A549 (cell line): Measurements from ENCODE around the gene AEBP1. TPM values are rescaled to one million over a fixed set of nuclear protein-coding genes. Genes with fewer than 3 reads are reported as not detected.

ENCODE experiments used
- ATAC-seq, 2 experiments: fragments of 200-7000 bp in 1 of 2; fragments of >200 bp in 1 of 2; cut with Nextera tagmentation in 1 of 2; cut with Tn5 transposase in 1 of 2; 3 replicates each; pipeline versions ENCODE4 v1.8.0 to v1.9.1; 2018 to 2020; ENCODE audit warnings: mild to moderate bottlenecking in 1 of 2, moderate library complexity in 1 of 2
- CTCF ChIA-PET: fragments of 300-600 bp; sonication (Branson Sonifier 250); formaldehyde crosslinking; extraction: SDS; loops from one replicate; lab custom pipeline; 2021; ENCODE audit warnings: antibody characterized with exemption, inconsistent platforms; lab: Yijun Ruan, JAX
- POLR2A ChIA-PET: fragments of 350-600 bp; formaldehyde crosslinking; extraction: SDS; loops from one replicate; lab custom pipeline; 2021; ENCODE audit warnings: antibody characterized with exemption, inconsistent platforms; lab: Yijun Ruan, JAX
- DNase-seq, 2 experiments: peaks; one replicate each; pipeline versions ENCODE4 v3.0.0 to v3.0.0-alpha.2; 2011 to 2016; ENCODE audit warnings: low read depth in 1 of 2, low spot score in 1 of 2
- FAIRE-seq: peaks from 2 replicates; lab custom pipeline; 2011; peaks lifted over from hg19 to GRCh38; lab: Jason Lieb, UNC
- H3K27ac ChIP-seq, 2 experiments: fragments of >200 bp; sonication (Bioruptor Twin); formaldehyde crosslinking; 3 replicates each; pipeline ENCODE4 v1.5.1; 2016 to 2017
- H3K4me1 ChIP-seq: fragments of >200 bp; sonication (Bioruptor Twin); formaldehyde crosslinking; 3 replicates; pipeline ENCODE4 v1.6.1; 2016
- H3K4me2 ChIP-seq: fragments of >200 bp; sonication (Bioruptor Twin); formaldehyde crosslinking; 3 replicates; pipeline ENCODE4 v1.6.1; 2016
- H3K4me3 ChIP-seq: fragments of >200 bp; sonication (Bioruptor Twin); formaldehyde crosslinking; 3 replicates; pipeline ENCODE4 v1.5.1; 2016
- H3K9me3 ChIP-seq: fragments of >200 bp; sonication (Bioruptor Twin); formaldehyde crosslinking; 3 replicates; pipeline ENCODE4 v1.6.1; 2016
- EHF ChIP-seq: fragments of 250-450 bp; sonication (Bioruptor Pico); IDR thresholded peaks from 2 replicates; pipeline ENCODE4 v1.5.0; 2020; ENCODE audit warnings: mild to moderate bottlenecking
- ELK1 ChIP-seq: fragments of 150-350 bp; IDR thresholded peaks from 2 replicates; pipeline ENCODE4 v1.6.1; 2014; ENCODE audit warnings: low read depth, mild to moderate bottlenecking, low read length
- EP300 ChIP-seq, 2 experiments: fragments of >200 bp; sonication (Bioruptor Twin); formaldehyde crosslinking; IDR thresholded peaks; 2 replicates in 1 of 2; 3 replicates in 1 of 2; pipeline ENCODE4 v1.6.1; 2016 to 2017
- FOSB ChIP-seq: fragments of 250-450 bp; sonication (Bioruptor Pico); IDR thresholded peaks from 2 replicates; pipeline ENCODE4 v1.5.0; 2020; ENCODE audit warnings: mild to moderate bottlenecking, moderate library complexity
- HOXA7 ChIP-seq: fragments of 250-450 bp; sonication (Bioruptor Pico); IDR thresholded peaks from 2 replicates; pipeline ENCODE4 v1.5.0; 2020; ENCODE audit warnings: mild to moderate bottlenecking, moderate library complexity
- JUN ChIP-seq, 2 experiments: fragments of >200 bp; sonication (Bioruptor Twin); formaldehyde crosslinking; IDR thresholded peaks; 2 replicates in 1 of 2; 3 replicates in 1 of 2; pipeline ENCODE4 v1.6.1; 2016 to 2017
- KDM1A ChIP-seq: fragments of 200-600 bp; sonication (generic); IDR thresholded peaks from 2 replicates; pipeline ENCODE4 v1.6.1; 2016; ENCODE audit warnings: low read depth, mild to moderate bottlenecking
- NPAS2 ChIP-seq: fragments of 250-450 bp; sonication (Bioruptor Pico); IDR thresholded peaks from 2 replicates; pipeline ENCODE4 v1.8.0; 2022; ENCODE audit warnings: mild to moderate bottlenecking, moderate library complexity, borderline replicate concordance
- PHF8 ChIP-seq: fragments of 200-600 bp; sonication (generic); IDR thresholded peaks from 2 replicates; pipeline ENCODE4 v1.6.1; 2016; ENCODE audit warnings: low read depth, mild to moderate bottlenecking, antibody characterized with exemption, moderate library complexity, borderline replicate concordance
- RCOR1 ChIP-seq: fragments of 150-350 bp; IDR thresholded peaks from 2 replicates; pipeline ENCODE4 v1.6.1; 2014; ENCODE audit warnings: antibody characterized with exemption, low read length, low read depth
- REST ChIP-seq: fragments of 200-600 bp; sonication (generic); IDR thresholded peaks from 2 replicates; pipeline ENCODE4 v1.6.1; 2016; ENCODE audit warnings: antibody characterized with exemption, mild to moderate bottlenecking, moderate library complexity
- RFX5 ChIP-seq: fragments of 450-650 bp; IDR thresholded peaks from 2 replicates; pipeline ENCODE4 v1.7.1; 2014; ENCODE audit warnings: antibody characterized with exemption, mild to moderate bottlenecking, moderate library complexity
- RNF2 ChIP-seq: fragments of 200-600 bp; sonication (generic); IDR thresholded peaks from 2 replicates; pipeline ENCODE4 v1.6.1; 2016; ENCODE audit warnings: low read depth, mild to moderate bottlenecking, antibody characterized with exemption, moderate library complexity, borderline replicate concordance
- SREBF2 ChIP-seq: fragments of 450-650 bp; IDR thresholded peaks from 2 replicates; pipeline ENCODE4 v1.6.1; 2014; ENCODE audit warnings: mild to moderate bottlenecking, moderate library complexity
- TFCP2L1 ChIP-seq: fragments of 250-450 bp; sonication (Bioruptor Pico); IDR thresholded peaks from 2 replicates; pipeline ENCODE4 v1.5.0; 2021; ENCODE audit warnings: mild to moderate bottlenecking
- USF2 ChIP-seq: fragments of 450-650 bp; IDR thresholded peaks from 2 replicates; pipeline ENCODE4 v1.6.1; 2014; ENCODE audit warnings: antibody characterized with exemption
- ZSCAN20 ChIP-seq: fragments of 250-450 bp; sonication (Bioruptor Pico); IDR thresholded peaks from 2 replicates; pipeline ENCODE4 v1.8.0; 2022; ENCODE audit warnings: mild to moderate bottlenecking, moderate library complexity
- WGBS: methylation state at CpG from one replicate; pipeline ENCODE4 v1.1.6; 2017; ENCODE audit errors: missing lambda C conversion rate; 5-methylcytosine and 5-hydroxymethylcytosine counted together
- polyA plus RNA-seq, 4 experiments: library from polyadenylated mRNA; depleted of rRNA in 3 of 4; stranded (reverse); fragments of >200 nt; fragmentation: RNase III in 1 of 4; extraction: RNeasy Plus Mini Kit Qiagen cat#74134 plus additional on column Dnase treatment in 1 of 4; gene quantifications; 2 replicates in 3 of 4; 3 replicates in 1 of 4; pipeline ENCODE4 v1.2.3, GENCODE V29; 2011 to 2017

The AEBP1 gene
- polyA plus RNA-seq, 2 of the 4 experiments (the other 2 are of a cell fraction): not detected

GRCh38 chr7:44060091-44060947 is 43.8 kb upstream of the AEBP1 start:
- TF ChIP-seq TFCP2L1 (no peak), HOXA7 (CRISPR knock-in tag) (no peak), JUN (IDR thresholded peaks at IDR 0.05) (no peak), REST (no peak), SREBF2 (no peak)
- ChIA-PET POLR2A (interaction anchor here (0.6 kb wide), 1 partner anchor 68 kb away, joined by 3 read pairs; no protein-coding TSS in a partner anchor), CTCF (interaction anchor here (0.8 kb wide), 1 partner anchor 12 kb away, joined by 3 read pairs; no protein-coding TSS in a partner anchor)
- DNase-seq (no peak), ATAC-seq (no peak), FAIRE-seq (no peak)
- no peak overlapping the region for H3K27ac ChIP-seq
- H3K4me2 ChIP-seq: no peak overlapping the region
- no peak overlapping the region for H3K4me3 ChIP-seq
- H3K4me1 ChIP-seq: no peaks in the 10 kb centered on the region
- no peaks in the 10 kb centered on the region for H3K9me3 ChIP-seq
- 92% methylated on average over 21 of the region's 21 CpGs for WGBS

GRCh38 chr7:44060948-44061644 is 43.0 kb upstream of the AEBP1 start:
- Histone ChIP-seq H3K4me2 (no peak overlapping the region), H3K9me3 (no peaks in the 10 kb centered on the region), H3K4me3 (no peak overlapping the region), H3K27ac (no peak overlapping the region), H3K4me1 (no peaks in the 10 kb centered on the region)
- DNase-seq (no peak), FAIRE-seq (no peak), ATAC-seq (no peak)
- POLR2A ChIA-PET: interaction anchor here (0.6 kb wide), 1 partner anchor 69 kb away, joined by 3 read pairs; no protein-coding TSS in a partner anchor
- WGBS: 93% methylated on average over 8 of the region's 8 CpGs
- TF ChIP-seq FOSB (CRISPR knock-in tag): no peak
- TF ChIP-seq PHF8: no peak
- no peak for TF ChIP-seq REST
- TF ChIP-seq EHF (CRISPR knock-in tag): no peak
- no peak for TF ChIP-seq EP300 (IDR thresholded peaks at IDR 0.05)
- no peak for TF ChIP-seq RNF2
- TF ChIP-seq USF2: no peak
- TF ChIP-seq KDM1A: no peak
- no peak for TF ChIP-seq ELK1
- no peak for TF ChIP-seq RCOR1
- TF ChIP-seq JUN (IDR thresholded peaks at IDR 0.05): no peak
- TF ChIP-seq NPAS2 (CRISPR knock-in tag): no peak
- TF ChIP-seq ZSCAN20: no peak
- no peak for TF ChIP-seq RFX5
- CTCF ChIA-PET: interaction anchor here (0.8 to 1.3 kb wide), 3 partner anchors 9 to 135 kb away, joined by 3 read pairs; no protein-coding TSS in a partner anchor
